ENCODE measurements around the gene PTBP2. TPM values are rescaled to one million over a fixed set of nuclear protein-coding genes. Genes with fewer than 3 reads are reported as not detected.

PTBP2 gene
- polyA plus RNA-seq, 1 experiment: 22.4 TPM

GRCh38 chr1:96837781-96838216 lies 116.2 kb downstream of the PTBP2 start:
- no peaks in the 10 kb centered on the region for H3K9me3 ChIP-seq (ENCODE audit: control insufficient read depth, insufficient read depth, low read length)
- POLR2A ChIA-PET: no interaction called here
- no peaks in the 10 kb centered on the region for H3K27me3 ChIP-seq (ENCODE audit: control insufficient read depth, insufficient read depth, low read length)
- H3K27ac ChIP-seq (ENCODE audit: low read depth, low read length): no peak overlapping the region
- TF ChIP-seq, protein P1, sequence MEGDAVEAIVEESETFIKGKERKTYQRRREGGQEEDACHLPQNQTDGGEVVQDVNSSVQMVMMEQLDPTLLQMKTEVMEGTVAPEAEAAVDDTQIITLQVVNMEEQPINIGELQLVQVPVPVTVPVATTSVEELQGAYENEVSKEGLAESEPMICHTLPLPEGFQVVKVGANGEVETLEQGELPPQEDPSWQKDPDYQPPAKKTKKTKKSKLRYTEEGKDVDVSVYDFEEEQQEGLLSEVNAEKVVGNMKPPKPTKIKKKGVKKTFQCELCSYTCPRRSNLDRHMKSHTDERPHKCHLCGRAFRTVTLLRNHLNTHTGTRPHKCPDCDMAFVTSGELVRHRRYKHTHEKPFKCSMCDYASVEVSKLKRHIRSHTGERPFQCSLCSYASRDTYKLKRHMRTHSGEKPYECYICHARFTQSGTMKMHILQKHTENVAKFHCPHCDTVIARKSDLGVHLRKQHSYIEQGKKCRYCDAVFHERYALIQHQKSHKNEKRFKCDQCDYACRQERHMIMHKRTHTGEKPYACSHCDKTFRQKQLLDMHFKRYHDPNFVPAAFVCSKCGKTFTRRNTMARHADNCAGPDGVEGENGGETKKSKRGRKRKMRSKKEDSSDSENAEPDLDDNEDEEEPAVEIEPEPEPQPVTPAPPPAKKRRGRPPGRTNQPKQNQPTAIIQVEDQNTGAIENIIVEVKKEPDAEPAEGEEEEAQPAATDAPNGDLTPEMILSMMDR (IDR thresholded peaks at IDR 0.05; ENCODE audit: low read depth, low read length): no peak
- no peak for DNase-seq (ENCODE audit: low read depth, low spot score)
- no peak overlapping the region for H3K4me3 ChIP-seq (ENCODE audit: low read depth, low read length)
- CTCF ChIA-PET: no interaction called here

DNA sequence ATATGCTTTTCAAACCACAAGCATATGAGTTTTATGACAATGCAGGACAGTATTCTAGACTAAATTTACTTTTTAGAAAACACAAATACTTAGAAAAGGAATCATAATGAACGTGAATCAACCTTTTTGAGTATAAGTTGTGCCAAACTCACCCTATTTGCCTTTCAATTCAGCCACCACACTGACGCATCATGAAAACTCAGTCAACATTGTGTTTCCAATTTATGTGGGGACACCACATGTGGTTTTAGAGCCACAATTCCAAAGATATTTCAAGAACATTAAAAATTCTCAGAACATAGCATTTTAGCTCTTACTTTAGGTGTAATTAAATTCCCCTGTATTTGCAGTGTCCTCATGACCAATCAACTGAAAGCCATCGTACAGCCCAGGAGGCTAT lies 118.8 kb downstream of the PTBP2 start:
- H3K27me3 ChIP-seq (ENCODE audit: control insufficient read depth, insufficient read depth, low read length): no peaks in the 10 kb centered on the region
- H3K4me3 ChIP-seq (ENCODE audit: low read depth, low read length): no peak overlapping the region
- TF ChIP-seq, protein P1 (IDR thresholded peaks at IDR 0.05; ENCODE audit: low read depth, low read length): no peak
- ChIA-PET CTCF (no interaction called here), POLR2A (no interaction called here)
- H3K9me3 ChIP-seq (ENCODE audit: control insufficient read depth, insufficient read depth, low read length): no peaks in the 10 kb centered on the region
- H3K27ac ChIP-seq (ENCODE audit: low read depth, low read length): no peak overlapping the region
- no peak for DNase-seq (ENCODE audit: low read depth, low spot score)

DNA sequence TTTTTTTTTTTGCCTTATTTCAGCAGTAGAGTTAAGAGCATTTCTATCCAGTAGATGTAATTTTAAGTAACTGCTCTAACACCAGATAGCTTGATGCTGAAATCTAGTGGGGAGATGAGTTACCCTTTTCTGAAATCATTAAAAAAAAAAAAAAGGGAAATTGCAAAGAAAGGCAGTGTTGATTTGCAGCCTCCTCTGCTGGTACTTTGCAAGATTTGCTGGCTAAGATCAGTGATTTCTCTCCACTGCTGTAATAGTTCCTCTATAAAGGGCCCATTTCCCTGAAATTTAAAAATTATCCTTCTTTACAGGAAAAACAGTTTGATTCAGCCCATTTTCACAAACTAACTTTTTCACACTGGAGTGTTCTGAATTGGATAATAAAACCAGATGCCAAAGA lies 120.6 kb downstream of the PTBP2 start:
- DNase-seq (ENCODE audit: low read depth, low spot score): no peak
- ChIA-PET POLR2A (no interaction called here), CTCF (interaction anchor here (0.6 to 0.7 kb wide), 3 partner anchors 340 to 946 kb away, joined by 3 read pairs; no protein-coding TSS in a partner anchor)
- H3K4me3 ChIP-seq (ENCODE audit: low read depth, low read length): no peak overlapping the region
- H3K27ac ChIP-seq (ENCODE audit: low read depth, low read length): no peak overlapping the region
- no peaks in the 10 kb centered on the region for H3K27me3 ChIP-seq (ENCODE audit: control insufficient read depth, insufficient read depth, low read length)
- TF ChIP-seq, protein P1 (IDR thresholded peaks at IDR 0.05; ENCODE audit: low read depth, low read length): peak; percentile 46
- no peaks in the 10 kb centered on the region for H3K9me3 ChIP-seq (ENCODE audit: control insufficient read depth, insufficient read depth, low read length)

GRCh38 chr1:96843196-96843595 lies 121.6 kb downstream of the PTBP2 start:
- H3K27ac ChIP-seq (ENCODE audit: low read depth, low read length): no peak overlapping the region
- peak; percentile 6 for DNase-seq (ENCODE audit: low read depth, low spot score)
- ChIA-PET CTCF (interaction anchor here (0.6 to 0.7 kb wide), 2 partner anchors 181 to 390 kb away, joined by 4 to 7 read pairs; no protein-coding TSS in a partner anchor), POLR2A (no interaction called here)
- H3K27me3 ChIP-seq (ENCODE audit: control insufficient read depth, insufficient read depth, low read length): no peaks in the 10 kb centered on the region
- H3K9me3 ChIP-seq (ENCODE audit: control insufficient read depth, insufficient read depth, low read length): no peaks in the 10 kb centered on the region
- TF ChIP-seq, protein P1 (IDR thresholded peaks at IDR 0.05; ENCODE audit: low read depth, low read length): no peak
- H3K4me3 ChIP-seq (ENCODE audit: low read depth, low read length): no peak overlapping the region

GRCh38 chr1:96843601-96844000 lies 122.0 kb downstream of the PTBP2 start:
- POLR2A ChIA-PET: no interaction called here
- TF ChIP-seq, protein P1 (IDR thresholded peaks at IDR 0.05; ENCODE audit: low read depth, low read length): no peak

More at GRCh38 chr1:96843601-96844000, 122.0 kb downstream of the PTBP2 start:
- CTCF ChIA-PET: no interaction called here
- Histone ChIP-seq H3K4me3 (ENCODE audit: low read depth, low read length) (no peak overlapping the region), H3K27ac (ENCODE audit: low read depth, low read length) (no peak overlapping the region), H3K27me3 (ENCODE audit: control insufficient read depth, insufficient read depth, low read length) (no peaks in the 10 kb centered on the region), H3K9me3 (ENCODE audit: control insufficient read depth, insufficient read depth, low read length) (no peaks in the 10 kb centered on the region)
- no peak for DNase-seq (ENCODE audit: low read depth, low spot score)

All from AG04450 (cell line).